ENCODE data around the gene LPAR1.
"Not testable (repeated sequence)": the region's sequence is repeated elsewhere in the genome, so short reads cannot be mapped to it uniquely, and the experiment has no call there.

LPAR1 gene, protein sequence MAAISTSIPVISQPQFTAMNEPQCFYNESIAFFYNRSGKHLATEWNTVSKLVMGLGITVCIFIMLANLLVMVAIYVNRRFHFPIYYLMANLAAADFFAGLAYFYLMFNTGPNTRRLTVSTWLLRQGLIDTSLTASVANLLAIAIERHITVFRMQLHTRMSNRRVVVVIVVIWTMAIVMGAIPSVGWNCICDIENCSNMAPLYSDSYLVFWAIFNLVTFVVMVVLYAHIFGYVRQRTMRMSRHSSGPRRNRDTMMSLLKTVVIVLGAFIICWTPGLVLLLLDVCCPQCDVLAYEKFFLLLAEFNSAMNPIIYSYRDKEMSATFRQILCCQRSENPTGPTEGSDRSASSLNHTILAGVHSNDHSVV

DNA sequence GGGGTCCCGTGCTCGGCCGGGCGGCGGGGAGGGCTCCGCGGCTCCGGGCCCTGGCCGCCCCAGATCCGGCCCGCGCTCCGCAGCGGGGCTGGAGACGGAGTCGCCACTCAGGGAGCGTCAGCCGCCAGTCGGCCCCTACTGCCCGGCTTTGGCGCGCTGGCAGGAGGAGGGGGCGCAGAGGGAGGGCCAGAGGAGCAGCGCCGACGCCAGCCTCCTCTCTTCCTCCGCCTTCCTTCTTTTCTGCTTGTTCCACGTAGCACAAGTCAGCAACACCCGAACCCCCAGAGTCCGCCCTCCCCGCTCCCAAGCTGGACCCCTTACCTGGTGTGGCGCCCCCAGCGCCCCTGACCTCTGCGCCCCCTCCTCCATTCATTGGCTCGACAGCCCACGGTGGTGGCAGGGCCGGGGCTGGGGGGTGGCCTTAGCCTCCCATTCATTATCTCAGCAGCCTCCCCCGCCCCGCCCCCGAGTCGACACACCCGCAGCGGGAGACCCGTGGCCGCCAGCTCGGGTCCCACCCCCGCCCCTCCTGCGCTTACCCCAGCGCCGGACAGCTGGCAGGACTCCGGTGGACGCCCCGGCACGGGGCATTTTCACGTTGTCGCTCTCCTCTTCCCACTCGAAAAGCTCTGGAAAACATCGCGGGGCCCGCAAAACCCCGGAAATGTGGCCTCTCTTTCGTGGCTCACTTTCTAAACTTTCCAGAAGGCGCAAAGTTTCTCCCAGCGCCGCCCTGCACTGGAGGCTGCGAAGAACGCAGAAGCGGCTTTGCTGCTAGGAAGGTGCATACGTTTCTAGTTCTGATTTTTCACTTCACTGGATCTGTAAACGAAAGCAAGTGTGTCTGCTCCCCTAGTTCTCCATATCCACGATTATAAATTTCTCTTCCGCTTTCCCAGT is at the start of gene LPAR1:
TSS of gene LPAR1 (minus strand) at position 140 of the 900 bp plus-strand sequence. CDS start 66,353 bp downstream, outside the sequence.
- no peak for DNase-seq

DNA sequence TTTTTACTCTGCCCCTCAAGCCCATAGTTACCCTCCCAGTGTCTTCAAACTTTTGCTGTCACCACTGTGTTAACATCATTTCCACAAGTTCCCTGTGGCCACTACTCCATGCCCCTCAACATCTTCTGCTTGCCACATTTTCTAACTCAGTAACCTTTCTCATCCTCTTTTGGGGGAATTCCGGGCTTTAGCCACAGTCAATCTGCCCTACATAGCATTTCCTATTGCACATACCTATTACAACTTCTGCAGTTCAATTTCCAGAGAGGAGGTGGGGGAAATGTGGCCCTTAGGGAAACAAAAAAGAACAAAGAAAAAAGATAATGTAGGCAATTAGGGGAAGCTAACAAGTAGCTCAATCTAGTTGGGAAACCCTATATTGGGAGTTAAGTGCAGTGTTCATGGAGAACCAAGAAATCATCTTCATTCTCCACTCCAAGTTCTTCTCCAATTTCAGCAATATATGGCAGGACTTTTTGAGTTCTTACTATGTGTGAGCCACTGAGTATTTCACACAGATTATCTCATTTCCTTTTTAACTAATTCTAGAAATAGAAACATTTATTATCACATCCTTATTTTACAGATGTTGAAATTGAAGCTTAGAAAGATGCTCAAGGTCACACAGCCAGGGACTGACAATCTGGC is 40.2 kb upstream of the LPAR1 start:
- DNase-seq, result no peak

DNA sequence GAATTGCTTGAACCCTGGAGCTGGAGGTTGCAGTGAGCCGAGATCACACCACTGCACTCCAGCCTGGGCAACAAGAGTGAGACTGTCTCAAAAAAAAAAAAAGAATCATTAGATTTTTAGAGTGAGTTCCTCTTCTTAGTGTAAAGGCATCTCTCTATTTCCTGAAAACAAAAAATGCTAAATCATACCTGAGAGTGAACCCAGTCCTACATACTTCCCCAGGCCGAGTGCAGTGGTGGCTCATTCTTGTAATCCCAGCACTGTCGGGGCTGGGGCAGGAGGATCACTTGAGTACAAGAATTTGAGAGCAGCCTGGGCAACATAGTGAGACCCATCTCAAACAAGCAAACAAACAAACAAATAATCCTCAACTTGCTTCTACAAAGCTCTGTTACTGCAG is 38.2 kb upstream of the LPAR1 start:
- no peak for DNase-seq

DNA sequence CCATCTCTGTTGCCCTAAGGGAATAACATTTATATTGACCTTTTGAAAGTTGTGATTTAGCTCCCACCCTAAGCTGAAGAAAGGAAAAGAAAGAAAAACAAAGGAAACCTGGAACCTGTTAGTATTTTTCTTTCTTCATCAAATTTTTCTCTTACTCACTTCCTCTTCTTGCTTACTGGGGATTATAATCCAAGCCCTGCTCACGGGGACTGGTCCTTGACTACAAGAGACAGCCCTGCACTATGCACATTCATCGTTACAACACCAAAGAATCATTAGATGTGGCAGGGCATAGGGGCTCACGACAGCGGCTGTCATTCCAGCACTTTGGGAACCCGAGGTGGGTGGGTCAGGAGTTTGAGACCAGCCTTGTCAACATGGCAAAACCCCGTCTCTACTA is 37.8 kb upstream of the LPAR1 start:
- DNase-seq, result no peak

DNA sequence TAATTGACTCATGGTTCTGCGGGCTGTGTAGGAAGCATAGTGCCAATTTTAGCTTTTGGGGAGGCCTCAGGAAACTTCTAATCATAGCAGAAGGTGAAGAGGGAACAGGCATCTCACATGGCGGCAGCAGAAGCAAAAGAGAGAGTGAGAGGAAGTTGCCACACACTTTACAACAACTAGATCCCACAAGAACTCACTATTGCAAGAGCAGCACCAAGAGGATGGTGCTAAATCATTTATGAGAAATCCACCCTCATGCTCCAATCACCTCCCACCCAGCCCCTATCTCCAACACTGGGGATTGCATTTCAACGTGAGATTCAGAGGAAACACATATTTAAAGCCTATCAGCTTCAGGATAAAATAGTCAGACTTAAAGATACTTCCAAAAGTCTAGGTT is 36.1 kb upstream of the LPAR1 start:
- DNase-seq, result no peak

DNA sequence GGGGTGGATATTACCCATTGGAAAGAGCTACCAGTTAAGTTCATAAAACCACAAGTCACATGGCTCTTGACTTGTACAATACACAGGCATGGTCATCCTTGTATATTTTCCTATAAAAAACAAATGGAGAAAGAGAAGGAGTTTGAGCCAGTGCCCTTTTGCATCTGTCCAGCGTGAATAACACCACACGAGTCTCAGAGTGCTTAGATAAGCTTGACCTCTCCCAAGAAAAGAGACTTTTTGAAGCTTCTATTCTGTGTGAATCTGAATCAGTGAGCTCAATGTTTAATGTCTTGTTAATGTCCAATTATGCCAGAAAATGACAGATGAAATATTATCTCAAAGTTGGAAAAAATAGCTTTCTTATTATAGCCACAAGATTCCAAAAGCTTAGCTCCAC is 30.9 kb upstream of the LPAR1 start:
- no peak for DNase-seq

DNA sequence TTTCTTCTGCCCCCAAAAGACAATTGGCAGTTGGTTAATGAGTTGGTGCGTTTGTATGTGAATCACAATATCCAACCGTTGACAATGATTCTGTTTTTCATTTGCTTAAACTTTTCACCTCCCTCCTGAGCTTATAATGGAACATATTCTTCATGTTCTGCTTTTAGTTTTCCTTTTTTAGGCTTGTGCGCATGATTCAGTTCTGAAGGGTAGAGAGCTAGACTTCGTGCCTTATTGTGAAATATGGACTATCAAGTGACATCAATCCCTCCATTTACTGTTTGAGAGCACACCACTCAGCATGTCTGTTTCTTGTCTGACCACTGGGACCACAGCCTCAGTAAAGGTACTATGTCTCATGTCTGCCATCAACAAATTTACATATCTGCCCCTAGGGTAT is 30.5 kb upstream of the LPAR1 start:
- DNase-seq, result no peak

DNA sequence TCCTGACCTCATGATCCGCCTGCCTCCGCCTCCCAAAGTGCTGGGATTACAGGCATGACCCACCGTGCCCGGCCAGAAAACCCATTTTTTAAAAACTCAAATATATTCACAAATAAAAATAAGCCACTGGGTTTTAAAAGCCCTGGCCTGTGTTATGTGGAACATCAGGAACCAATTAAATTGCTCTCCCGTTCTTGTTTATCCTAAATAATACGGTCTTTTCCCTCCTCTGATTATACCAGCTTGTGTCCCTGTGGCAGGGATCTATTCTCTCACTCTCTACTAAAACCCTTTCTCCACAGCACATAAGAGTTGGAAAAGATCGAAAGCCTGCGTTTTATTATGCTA is 30.1 kb upstream of the LPAR1 start:
- no peak for DNase-seq

DNA sequence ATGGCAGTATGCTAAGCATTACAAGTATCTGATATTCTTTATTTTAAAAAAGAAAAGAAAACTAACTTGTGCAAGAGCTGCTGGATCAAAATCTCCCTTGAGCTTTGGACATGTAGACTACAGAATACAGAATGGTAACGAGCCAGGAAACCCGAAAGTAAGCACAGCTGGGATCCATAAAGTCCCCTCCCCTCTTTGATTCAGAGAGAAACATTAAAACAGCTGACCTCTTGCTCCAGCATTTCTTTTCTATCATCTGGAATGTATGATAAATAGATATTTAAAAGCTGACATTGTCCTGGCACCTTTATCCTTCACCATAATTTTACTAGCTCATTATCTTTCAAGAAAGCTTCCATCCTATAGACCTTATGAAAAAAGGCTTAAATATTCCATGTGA is 28.2 kb upstream of the LPAR1 start:
- no peak for DNase-seq

DNA sequence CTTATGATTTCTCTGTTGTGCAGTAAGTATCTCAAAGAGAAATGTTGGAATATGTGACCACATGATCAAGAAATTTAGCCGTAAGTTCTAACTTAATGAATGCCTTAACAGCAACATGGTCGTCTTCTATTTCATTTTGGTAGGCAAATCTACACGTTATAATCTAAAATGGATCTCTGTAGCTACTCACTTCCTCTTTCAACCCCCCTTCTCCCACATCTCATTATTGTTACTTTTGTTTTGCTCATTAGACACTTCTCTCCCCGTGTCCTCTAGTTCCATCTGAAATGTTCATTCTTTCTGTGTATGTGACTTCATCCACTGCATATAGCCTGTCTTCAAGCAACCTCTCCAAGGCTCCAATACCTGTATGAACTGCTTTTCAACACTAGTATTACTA is 27.1 kb upstream of the LPAR1 start:
- no peak for DNase-seq

DNA sequence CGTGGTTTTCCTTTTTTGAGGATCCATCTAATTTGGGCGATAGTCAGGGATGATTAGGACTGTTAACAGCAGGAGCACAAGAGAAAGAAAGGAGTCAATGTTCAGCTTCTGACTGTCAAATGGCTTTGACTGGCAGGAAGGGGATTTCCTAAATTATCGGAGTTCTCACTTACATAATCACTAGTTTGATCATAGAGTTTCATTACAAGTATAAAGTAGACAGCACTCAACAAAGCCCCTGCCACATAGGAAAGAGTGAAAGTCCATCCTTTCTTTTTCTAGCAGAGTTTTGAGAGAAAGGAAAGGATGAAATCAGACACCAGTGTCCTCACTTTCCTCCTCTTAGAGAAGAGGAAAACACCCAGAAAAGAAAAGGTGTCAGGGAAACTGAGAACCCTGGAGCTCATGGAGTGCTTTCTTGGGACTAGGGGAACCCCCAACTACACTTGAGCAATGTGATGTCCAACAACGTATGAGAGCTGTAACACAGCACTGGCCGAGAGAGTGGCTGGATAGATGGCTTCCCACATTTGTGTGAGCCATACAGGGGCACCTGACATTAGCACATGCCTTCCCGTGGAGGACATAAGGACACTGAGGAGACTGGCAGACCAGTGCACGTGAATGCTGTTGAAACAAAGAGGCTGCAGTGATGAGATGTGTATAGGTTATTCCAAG is 26.0 kb upstream of the LPAR1 start:
- no peak for DNase-seq

DNA sequence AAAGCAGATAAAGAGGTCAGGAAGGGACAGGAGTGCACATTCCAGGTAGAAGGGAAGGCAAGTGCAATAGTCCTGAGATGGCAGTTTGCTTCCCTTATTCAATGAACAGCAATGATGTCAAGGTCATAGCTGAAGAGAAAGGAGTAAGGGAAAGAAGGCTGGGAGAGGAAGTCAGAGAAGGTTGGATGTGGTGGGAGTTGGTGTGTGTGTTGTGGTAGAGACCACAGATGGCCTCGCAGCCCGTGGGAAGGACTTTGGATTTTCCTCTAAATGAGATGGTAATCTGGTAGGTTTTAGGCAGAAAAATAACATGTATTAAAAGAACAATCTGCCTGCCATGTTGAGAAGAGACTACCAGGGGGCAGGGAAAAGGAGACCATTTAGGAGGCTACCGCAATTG is 25.1 kb upstream of the LPAR1 start:
- DNase-seq, result no peak

DNA sequence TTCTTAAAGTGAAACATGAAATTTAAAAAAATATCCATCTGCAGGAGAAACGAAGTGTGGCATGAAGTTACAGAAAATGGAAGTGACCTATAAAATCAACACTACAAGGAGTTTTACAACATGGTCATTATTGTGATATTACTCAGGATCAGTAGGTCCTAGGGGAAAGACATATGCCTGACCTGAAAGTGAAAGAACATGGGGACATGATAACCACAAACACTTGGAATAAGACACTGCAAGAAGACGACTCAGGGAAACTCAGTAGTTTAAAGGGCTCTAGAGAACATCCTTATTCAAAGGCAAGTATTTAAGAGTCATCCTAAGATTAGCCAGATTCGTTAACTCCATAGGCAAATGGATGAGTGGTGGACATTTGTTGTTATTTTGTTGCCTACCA is 19.9 kb upstream of the LPAR1 start:
- no peak for DNase-seq

DNA sequence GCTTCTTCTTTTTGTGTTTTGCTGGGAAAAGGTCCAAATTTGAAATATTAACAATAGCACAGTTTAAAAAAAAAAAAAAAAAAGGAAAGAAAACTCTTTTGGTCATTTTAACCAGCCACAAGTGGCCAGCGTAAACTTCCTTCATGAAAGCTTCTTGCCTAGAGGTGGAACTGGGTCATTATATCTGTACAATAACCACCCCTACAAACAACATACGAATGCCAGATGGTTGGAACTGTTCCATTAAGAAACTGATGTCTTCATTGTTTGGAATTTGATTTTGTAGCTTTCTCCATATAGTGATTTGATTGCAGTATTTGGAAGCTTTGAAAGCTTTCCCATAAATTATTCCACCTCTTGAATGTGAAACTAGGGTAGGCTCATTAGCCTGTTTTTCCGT is 18.3 kb upstream of the LPAR1 start:
- no peak for DNase-seq

DNA sequence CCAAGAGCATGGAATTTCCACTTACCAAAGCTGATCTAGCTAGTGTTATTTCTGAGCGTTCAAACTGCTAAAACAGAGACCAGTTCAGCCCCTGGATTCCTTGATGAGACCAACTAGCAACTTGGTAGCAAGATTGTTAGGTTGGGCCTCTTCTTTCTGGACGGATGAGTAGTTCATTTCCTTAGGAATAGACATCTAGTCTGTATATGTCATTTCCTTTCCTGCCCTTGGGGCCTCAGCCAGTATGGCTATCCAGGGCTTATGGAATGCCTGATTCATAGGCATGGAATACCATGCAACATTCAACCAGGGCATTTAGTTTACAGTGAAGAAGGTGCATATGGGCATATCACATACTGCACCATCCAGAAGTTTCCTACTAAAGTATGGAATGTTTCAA is 14.5 kb upstream of the LPAR1 start:
- DNase-seq, result no peak

DNA sequence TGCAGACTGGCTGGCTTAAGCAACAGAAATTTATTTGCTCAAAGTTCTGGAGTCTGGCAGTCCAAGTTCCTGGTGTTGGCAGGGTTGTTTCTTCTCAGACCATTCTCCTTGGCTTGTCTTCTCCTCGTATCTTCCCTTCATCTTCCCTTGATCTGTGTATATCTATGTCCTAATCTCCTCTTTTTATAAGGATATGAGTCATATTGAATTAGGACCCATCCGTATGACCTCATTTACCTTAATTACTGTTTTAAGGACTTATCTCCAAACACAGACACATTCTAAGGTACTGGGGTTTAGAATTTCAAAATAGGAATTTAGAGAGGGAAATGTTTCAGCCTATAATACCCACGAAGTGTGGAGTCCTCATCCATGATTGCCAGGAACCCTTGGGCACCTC is 13.1 kb upstream of the LPAR1 start:
- DNase-seq, result no peak

DNA sequence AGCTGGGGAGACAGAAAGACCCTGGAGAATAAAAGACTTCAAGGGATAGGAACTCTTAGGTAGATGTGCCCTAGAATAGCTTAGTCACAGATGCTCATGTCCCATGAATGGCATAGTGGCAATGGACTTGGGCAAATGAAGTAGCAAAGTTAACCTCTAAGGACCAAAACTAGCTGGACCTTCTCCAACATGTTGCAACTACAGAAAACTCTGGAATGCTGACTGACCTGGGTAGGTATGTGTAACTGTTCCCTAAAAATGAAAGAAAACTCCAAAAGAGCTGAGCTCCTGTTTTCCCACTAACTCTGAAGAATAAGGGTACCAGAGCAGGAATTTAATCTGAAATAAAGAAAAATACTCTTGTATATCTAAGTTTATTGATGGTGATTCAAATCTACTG is 12.5 kb upstream of the LPAR1 start:
- DNase-seq, result no peak

DNA sequence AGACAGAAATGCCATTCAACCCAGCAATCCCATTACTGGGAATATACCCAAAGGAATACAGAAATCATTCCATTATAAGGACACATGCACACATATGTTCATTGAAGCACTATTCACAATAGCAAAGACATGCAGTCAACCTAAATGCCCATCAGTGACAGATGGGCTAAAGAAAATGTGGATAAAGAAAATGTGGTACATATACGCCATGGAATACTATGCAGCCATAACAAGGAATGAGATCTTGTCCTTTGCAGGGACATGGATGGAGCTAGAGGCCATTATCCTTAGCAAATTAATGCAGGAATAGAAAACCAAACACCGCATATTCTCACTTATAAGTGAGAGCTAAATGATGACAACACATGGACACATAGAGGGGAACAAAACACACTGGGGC is 9.0 kb upstream of the LPAR1 start:
- DNase-seq, result not testable (repeated sequence)

DNA sequence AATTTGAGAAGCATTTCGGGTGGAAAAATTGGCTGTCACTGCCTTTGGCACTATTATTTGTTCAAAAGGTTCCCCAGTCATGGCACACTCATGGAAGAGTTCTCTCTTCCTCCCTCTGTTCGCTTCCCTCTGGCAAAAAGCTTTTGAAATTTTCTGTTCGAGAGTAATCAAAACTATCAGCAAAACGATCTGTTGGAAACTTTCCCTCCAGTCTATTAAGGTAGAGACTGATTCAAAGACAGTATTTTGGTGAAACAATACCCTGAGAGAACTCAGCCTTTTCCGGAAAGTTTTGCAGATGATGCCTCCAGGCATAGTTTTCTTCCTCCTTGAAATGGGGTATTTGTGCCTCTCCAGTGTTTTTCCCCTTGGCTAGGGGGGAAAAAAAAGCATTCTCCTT is 3.6 kb upstream of the LPAR1 start:
- no peak for DNase-seq

DNA sequence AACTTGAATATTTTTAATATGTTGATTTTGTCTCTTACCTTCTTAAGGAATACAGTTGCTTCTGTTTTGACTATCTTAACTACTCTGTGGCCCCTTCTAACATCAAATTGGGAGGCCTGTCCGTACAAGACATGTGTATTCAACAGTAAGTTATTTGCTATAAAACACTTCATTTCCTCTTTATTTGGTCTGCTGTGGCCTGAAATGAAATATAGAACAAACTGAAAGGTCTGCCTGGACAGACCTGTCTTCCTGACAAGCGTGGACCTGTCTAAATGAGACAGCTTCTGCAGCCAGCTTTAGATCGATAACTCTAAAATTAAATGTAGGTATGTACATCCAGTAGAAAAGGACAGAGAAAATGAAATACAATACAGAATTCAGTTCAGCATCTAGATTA is 2.2 kb upstream of the LPAR1 start:
- no peak for DNase-seq

DNA sequence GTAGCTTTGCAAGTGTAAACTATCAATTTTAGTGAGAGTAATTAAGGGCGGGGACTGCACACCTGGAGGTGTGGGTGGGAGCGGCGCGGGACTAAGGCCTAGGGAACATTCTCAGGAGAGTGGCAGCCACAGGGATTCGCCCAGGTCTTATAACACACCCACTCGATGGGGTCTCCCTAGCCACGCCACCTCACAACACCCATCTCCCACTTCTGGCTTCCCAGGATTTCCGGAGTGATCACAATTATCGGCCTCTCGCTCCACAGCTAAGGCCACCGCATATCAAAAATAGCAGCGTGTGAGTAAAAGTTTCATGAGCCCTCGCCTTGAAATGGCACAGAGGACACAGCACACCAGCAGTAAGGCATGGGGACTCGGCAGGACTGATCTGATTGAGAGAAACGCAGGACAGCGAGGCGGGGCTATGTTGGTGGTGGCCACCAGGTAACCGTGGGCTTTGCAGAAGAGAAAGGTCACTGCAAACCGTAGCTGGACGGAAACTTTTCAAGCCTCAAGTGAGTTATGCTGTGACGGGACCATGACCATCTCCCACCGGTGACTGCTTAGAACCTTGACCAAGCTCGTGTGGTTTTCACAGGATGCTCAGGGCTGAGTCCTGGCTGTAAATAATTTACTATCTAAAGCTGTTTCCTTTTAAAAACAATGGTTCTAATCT is 1.1 kb upstream of the LPAR1 start:
- no peak for DNase-seq

DNA sequence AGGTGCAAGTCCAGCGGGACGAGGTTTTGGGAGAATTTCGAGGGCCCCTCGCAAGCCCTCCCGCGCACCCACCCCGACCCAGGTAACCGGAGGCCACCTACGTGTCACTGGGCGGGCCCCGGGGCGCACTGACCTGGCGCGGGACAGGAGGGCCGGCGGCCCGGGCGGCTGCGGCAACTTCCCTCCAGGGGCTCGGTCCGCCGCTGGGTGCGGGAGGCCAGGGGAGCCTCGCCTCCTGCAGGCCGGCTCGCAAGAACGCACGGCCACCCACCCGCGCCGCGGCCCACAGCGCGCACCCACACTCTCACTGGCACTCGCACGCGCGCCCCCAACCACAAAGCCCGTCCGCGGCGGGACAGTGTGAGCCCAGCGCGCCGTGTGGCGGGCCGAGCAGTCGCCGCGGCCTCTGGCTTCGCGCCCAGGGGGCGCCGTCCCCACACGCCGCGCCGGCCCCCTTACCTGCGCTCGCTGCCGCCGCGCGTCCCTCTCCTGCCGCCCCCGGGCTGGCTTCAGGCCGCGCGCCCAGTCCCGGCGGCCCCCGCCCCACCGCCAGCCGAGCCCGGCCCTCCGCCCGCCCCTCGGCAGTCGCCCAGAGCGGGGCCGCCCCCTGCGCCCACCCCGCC is 451 bp downstream of the LPAR1 start:
- no peak for DNase-seq
